ENCODE data around the gene HPCAL4.

- no peak for TF ChIP-seq EZH2 (IDR thresholded peaks at IDR 0.05; ENCODE audit: insufficient read depth, poor library complexity, severe bottlenecking)
- TF ChIP-seq EZH2phosphoT487 (IDR thresholded peaks at IDR 0.05; ENCODE audit: insufficient read depth, low read depth) = no peak
Observed at GRCh38 chr1:39684313-39684664, 6.9 kb downstream of the HPCAL4 start.
